OCI-LY1 (cell line): ENCODE data around the gene GALNT17.

ENCODE experiments used
- CTCF ChIP-seq: fragments of 200-600 bp; sonication (generic), shearing (Covaris generic); IDR thresholded peaks from 2 replicates; pipeline ENCODE4 v1.5.1; 2017; ENCODE audit warnings: mild to moderate bottlenecking, antibody characterized with exemption, low read length, moderate library complexity, mixed read lengths
- EZH2 ChIP-seq: fragments of 200-600 bp; sonication (generic), shearing (Covaris generic); IDR thresholded peaks from 2 replicates; pipeline ENCODE4 v1.8.0; 2017; ENCODE audit warnings: borderline replicate concordance, mixed run types, mild to moderate bottlenecking, antibody characterized with exemption, low read length, moderate library complexity, mixed read lengths

DNA sequence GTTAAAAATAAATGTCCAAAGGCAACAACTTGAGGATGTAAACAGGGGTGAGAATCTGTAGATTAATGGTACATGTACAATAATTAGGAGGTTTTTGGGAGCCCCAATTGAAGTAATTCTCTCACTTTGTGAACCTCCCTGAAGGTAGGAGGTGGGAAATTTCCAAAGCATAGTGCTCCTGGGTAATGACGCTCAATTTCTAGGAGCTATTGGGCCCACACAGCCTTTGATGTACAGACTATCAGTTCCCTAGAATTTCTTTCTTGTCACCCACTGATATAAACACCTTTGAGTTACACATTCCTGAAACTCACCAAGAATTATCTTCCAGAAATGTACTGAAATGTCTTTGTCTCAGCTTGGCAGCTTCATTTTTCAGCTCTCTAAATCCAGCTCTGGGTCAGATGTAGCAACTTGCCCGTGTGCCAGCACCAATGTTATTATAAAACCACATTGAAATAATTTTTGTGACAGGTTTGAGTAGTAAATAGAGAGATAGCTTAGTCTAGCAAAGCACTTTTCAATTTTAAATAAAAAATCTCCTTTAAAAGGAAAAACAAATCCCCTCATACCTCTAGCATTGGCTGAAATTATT is 36.6 kb upstream of the GALNT17 start:
- no peak for TF ChIP-seq CTCF
- TF ChIP-seq EZH2: no peak
